Measurements from ENCODE around the gene OR10Z1.

Gene OR10Z1, protein sequence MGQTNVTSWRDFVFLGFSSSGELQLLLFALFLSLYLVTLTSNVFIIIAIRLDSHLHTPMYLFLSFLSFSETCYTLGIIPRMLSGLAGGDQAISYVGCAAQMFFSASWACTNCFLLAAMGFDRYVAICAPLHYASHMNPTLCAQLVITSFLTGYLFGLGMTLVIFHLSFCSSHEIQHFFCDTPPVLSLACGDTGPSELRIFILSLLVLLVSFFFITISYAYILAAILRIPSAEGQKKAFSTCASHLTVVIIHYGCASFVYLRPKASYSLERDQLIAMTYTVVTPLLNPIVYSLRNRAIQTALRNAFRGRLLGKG

DNA sequence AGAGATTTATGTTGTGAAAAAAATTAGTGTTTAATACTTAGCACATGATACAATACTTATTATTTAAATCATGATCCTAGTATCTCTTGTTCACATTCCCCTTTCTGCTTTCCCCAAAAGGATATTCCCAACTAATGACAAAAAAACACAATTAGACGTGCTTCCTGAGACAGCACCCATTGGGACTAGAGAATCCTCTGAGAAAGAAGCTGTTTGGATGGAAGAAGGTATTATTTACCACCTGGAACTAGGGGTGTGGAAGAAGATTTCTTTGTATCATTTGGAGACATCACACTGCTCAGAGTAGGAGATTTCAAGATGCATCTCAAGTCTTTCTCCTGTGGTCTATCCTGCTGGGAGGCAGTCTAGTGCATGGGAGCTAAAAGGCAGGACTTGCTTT lies at the start of gene OR10Z1:
Gene OR10Z1, plus strand, starts transcription at position 301 of the 400 bp plus-strand sequence. CDS start 1,171 bp downstream, outside the sequence.
- intact Hi-C loops (cut with DNase I; ENCODE audit: low total_unique reads) = no loop called here
- no peak for DNase-seq

DNA sequence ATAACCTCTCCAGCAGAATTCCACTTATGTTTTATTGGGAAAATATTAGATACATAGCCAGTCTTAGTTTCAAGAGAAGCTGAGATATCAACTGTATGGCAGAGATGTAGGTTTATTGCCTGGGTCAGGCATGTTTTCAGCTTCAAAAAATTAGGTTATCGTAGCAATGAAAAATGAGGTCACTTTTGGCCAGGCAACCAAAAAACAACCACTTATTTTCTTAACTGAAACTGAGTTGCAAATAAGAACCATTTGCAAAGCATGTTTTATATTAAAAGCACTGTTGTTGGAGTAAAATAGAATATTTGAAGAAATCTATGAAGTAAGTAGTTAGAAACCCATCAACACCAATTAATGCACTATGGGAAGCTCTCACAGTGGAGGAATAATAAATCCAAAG lies 45.4 kb upstream of the OR10Z1 start:
- intact Hi-C loops (cut with DNase I; ENCODE audit: low total_unique reads) = no loop called here
- H3K27ac ChIP-seq = no peak overlapping the region
- no peaks in the 10 kb centered on the region for H3K27me3 ChIP-seq
- no peak for TF ChIP-seq CTCF (IDR thresholded peaks at IDR 0.05)
- H3K4me1 ChIP-seq = no peaks in the 10 kb centered on the region
- no peaks in the 10 kb centered on the region for H3K9me3 ChIP-seq
- DNase-seq = no peak
- no peaks in the 10 kb centered on the region for H3K36me3 ChIP-seq
- no peak overlapping the region for H3K4me3 ChIP-seq

More for the DNA sequence above, at the start of gene OR10Z1:
- H3K4me1 ChIP-seq = no peaks in the 10 kb centered on the region
- TF ChIP-seq CTCF (IDR thresholded peaks at IDR 0.05) = no peak
- H3K27ac ChIP-seq = no peak within 1 kb of the TSS
- no peak within 1 kb of the TSS for H3K4me3 ChIP-seq
- H3K9me3 ChIP-seq = no peaks in the 10 kb centered on the region
- H3K36me3 ChIP-seq = no peaks in the 10 kb centered on the region
- no peaks in the 10 kb centered on the region for H3K27me3 ChIP-seq

- intact Hi-C loops (cut with DNase I; ENCODE audit: low total_unique reads) = no loop called here
- Histone ChIP-seq H3K4me1 (no peaks in the 10 kb centered on the region), H3K27ac (no peak overlapping the region), H3K4me3 (no peak overlapping the region), H3K27me3 (no peaks in the 10 kb centered on the region), H3K9me3 (no peaks in the 10 kb centered on the region), H3K36me3 (no peaks in the 10 kb centered on the region)
- TF ChIP-seq CTCF (IDR thresholded peaks at IDR 0.05) = no peak
- DNase-seq = no peak
Observed at GRCh38 chr1:158563853-158564252, 41.2 kb upstream of the OR10Z1 start.

GRCh38 chr1:158564608-158565007 lies 40.5 kb upstream of the OR10Z1 start:
- no peaks in the 10 kb centered on the region for H3K27me3 ChIP-seq
- TF ChIP-seq CTCF (IDR thresholded peaks at IDR 0.05) = no peak
- no peak overlapping the region for H3K4me3 ChIP-seq
- intact Hi-C loops (cut with DNase I; ENCODE audit: low total_unique reads) = no loop called here
- H3K9me3 ChIP-seq = no peaks in the 10 kb centered on the region
- no peaks in the 10 kb centered on the region for H3K4me1 ChIP-seq
- H3K27ac ChIP-seq = no peak overlapping the region
- no peak for DNase-seq
- no peaks in the 10 kb centered on the region for H3K36me3 ChIP-seq

- DNase-seq = no peak
- Histone ChIP-seq H3K27me3 (no peaks in the 10 kb centered on the region), H3K4me1 (no peaks in the 10 kb centered on the region), H3K27ac (no peak within 1 kb of the TSS), H3K9me3 (no peaks in the 10 kb centered on the region), H3K36me3 (no peaks in the 10 kb centered on the region), H3K4me3 (no peak within 1 kb of the TSS)
- TF ChIP-seq CTCF (IDR thresholded peaks at IDR 0.05) = no peak
- intact Hi-C loops (cut with DNase I; ENCODE audit: low total_unique reads) = no loop called here
Observed at GRCh38 chr1:158570480-158570879, 34.6 kb upstream of the OR10Z1 start, which contains the start of gene OR6P1. OR6P1 (minus strand) TSS chr1:158570580; CDS start chr1:158563604, 6,976 bp downstream.
